CD4-positive, CD25-positive, alpha-beta regulatory T cell (primary cell): ENCODE data around the gene MTFP1. TPM values are rescaled to one million over a fixed set of nuclear protein-coding genes. Genes with fewer than 3 reads are reported as not detected.

Source experiments
- ATAC-seq, 2 donors: fragments of 150-1000 bp; cut with Tn5 transposase; one replicate each; pipeline ENCODE4 v1.10.0; 2021; ENCODE audit warnings: low read depth in 2 of 2, moderate number of reproducible peaks in 2 of 2, moderate library complexity in 1 of 2
- DNase-seq, 3 donors: peaks; one replicate each; pipeline versions ENCODE4 v3.0.0 to v3.0.0-alpha.2; 2012 to 2022; ENCODE audit warnings: mixed read lengths in 1 of 3
- H3K27ac ChIP-seq: one replicate; pipeline ENCODE4 v1.7.0; 2013; ENCODE audit warnings: mild to moderate bottlenecking, low read length; ENCODE audit not compliant: insufficient read depth, poor library complexity, severe bottlenecking
- H3K27me3 ChIP-seq: one replicate; pipeline ENCODE4 v1.7.0; 2013; ENCODE audit warnings: low read length; ENCODE audit not compliant: control insufficient read depth, insufficient read depth
- H3K36me3 ChIP-seq: one replicate; pipeline ENCODE4 v1.7.0; 2013; ENCODE audit warnings: mild to moderate bottlenecking, low read length, moderate library complexity; ENCODE audit not compliant: control insufficient read depth, insufficient read depth
- H3K4me1 ChIP-seq: 2 replicates; pipeline ENCODE4 v1.7.0; 2013; ENCODE audit warnings: mild to moderate bottlenecking, low read length; ENCODE audit not compliant: insufficient read depth, control insufficient read depth, poor library complexity, severe bottlenecking
- H3K4me3 ChIP-seq: one replicate; pipeline ENCODE4 v1.7.0; 2013; ENCODE audit warnings: low read depth, mild to moderate bottlenecking, low read length, moderate library complexity
- H3K9me3 ChIP-seq, 2 experiments: 1 replicate in 1 of 2; 2 replicates in 1 of 2; pipeline ENCODE4 v1.7.0; 2013; ENCODE audit warnings: low read length in 2 of 2, mild to moderate bottlenecking in 1 of 2, moderate library complexity in 1 of 2; ENCODE audit not compliant: control insufficient read depth in 2 of 2
- H3K27ac Mint-ChIP-seq, 3 donors: one replicate each; pipeline ENCODE4 v1.8.0; 2020 to 2022; ENCODE audit warnings: mild to moderate bottlenecking in 3 of 3, mixed read lengths in 3 of 3, moderate library complexity in 2 of 3
- H3K27me3 Mint-ChIP-seq: one replicate; pipeline ENCODE4 v1.8.0; 2022; ENCODE audit warnings: mild to moderate bottlenecking, mixed read lengths
- H3K36me3 Mint-ChIP-seq: one replicate; pipeline ENCODE4 v1.8.0; 2020; ENCODE audit warnings: mixed read lengths
- H3K4me1 Mint-ChIP-seq, 4 donors: one replicate each; pipeline ENCODE4 v1.8.0; 2020 to 2022; ENCODE audit warnings: mixed read lengths in 4 of 4, mild to moderate bottlenecking in 1 of 4
- H3K4me3 Mint-ChIP-seq, 4 donors: one replicate each; pipeline ENCODE4 v1.8.0; 2020 to 2022; ENCODE audit warnings: mild to moderate bottlenecking in 4 of 4, mixed read lengths in 4 of 4, moderate library complexity in 3 of 4
- H3K9me3 Mint-ChIP-seq, 7 donors: one replicate each; pipeline ENCODE4 v1.8.0; 2020 to 2022; ENCODE audit warnings: mixed read lengths in 7 of 7, mild to moderate bottlenecking in 3 of 7, moderate library complexity in 2 of 7
- polyA plus RNA-seq, 4 donors: library from polyadenylated mRNA; unstranded; fragments of 300-500 nt; fragmentation: Illumina TruSeq; gene quantifications; one replicate each; pipeline ENCODE4 v1.2.3, GENCODE V29; 2021
- total RNA-seq: library from RNA; stranded (reverse); gene quantifications from one replicate; pipeline ENCODE4 v1.2.3, GENCODE V29; 2022

MTFP1 gene
- total and polyA plus RNA-seq, 5 donors from 2014 or later = 38.3 to 111 (median 45.3) TPM

DNA sequence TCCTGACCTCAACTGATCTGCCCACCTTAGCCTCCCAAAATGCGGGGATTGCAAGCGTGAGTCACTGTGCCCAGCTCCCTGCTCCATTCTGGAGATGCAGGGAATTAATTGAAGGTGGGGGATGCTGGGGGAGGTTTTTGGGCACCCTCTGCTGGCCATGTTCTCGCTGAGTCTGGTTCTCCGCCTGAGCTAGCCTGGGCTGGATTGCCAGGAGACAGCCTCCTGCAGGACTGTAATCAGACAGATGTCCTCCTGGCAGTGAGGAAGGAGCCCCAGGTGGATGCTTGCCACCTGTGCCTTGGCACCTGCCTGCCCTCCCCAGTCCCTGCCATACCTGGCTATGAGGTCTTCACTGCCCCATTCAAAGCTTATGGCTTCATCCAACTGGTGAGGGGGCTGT is 5.4 kb downstream of the MTFP1 start:
- DNase-seq = no peak
- H3K36me3 ChIP-seq = peaks cover 7% of the 10 kb centered on the region
- peaks cover 0 to 5% of the 10 kb centered on the region in 2 experiments for H3K9me3 ChIP-seq
- ATAC-seq = no peak
- peaks cover 19% of the 10 kb centered on the region for H3K4me1 ChIP-seq
- H3K27me3 Mint-ChIP-seq = peaks cover 8% of the 10 kb centered on the region
- H3K4me3 ChIP-seq = no peak overlapping the region
- peak overlapping the region in 1 of 3 donors; percentile 40 for H3K27ac Mint-ChIP-seq
- peaks cover 7% of the 10 kb centered on the region for H3K36me3 Mint-ChIP-seq
- H3K27ac ChIP-seq = no peak overlapping the region
- H3K27me3 ChIP-seq = no peaks in the 10 kb centered on the region
- H3K4me1 Mint-ChIP-seq = peaks cover 13 to 38% (median 18%) of the 10 kb centered on the region in 4 donors
- H3K9me3 Mint-ChIP-seq = peaks cover 0 to 11% (median 3%) of the 10 kb centered on the region in 7 donors
- H3K4me3 Mint-ChIP-seq = no peak overlapping the region

DNA sequence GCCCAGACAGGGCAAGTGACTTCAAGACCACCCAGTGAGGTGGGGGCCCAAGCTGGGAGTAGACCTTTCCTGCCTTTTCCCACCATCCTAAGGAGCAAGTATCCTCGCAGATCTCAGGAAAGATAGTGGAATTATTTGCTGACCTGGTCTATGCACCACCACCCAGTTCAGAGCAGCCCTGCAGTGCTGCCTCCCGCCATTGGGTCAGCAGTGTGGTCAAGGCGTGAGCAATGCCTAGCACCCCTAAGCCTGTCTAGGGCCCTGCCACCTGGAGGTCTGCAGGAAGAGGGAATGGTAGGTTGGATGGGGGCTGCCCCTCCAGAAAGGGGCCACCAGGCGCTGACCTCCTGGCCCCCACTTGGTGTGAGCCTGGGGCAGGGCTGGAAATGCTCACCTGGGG is 6.5 kb downstream of the MTFP1 start:
- H3K9me3 Mint-ChIP-seq = peaks cover 0 to 15% (median 5%) of the 10 kb centered on the region in 7 donors
- no peaks in the 10 kb centered on the region for H3K27me3 ChIP-seq
- H3K27ac ChIP-seq = no peak overlapping the region
- peaks cover 12% of the 10 kb centered on the region for H3K4me1 ChIP-seq
- H3K36me3 ChIP-seq = peaks cover 7% of the 10 kb centered on the region
- peaks cover 2 to 11% of the 10 kb centered on the region in 2 experiments for H3K9me3 ChIP-seq
- peaks cover 8% of the 10 kb centered on the region for H3K27me3 Mint-ChIP-seq
- no peak overlapping the region for H3K27ac Mint-ChIP-seq
- peaks cover 7 to 30% (median 12%) of the 10 kb centered on the region in 4 donors for H3K4me1 Mint-ChIP-seq
- no peak overlapping the region for H3K4me3 ChIP-seq
- DNase-seq = no peak
- peaks cover 7% of the 10 kb centered on the region for H3K36me3 Mint-ChIP-seq
- no peak overlapping the region for H3K4me3 Mint-ChIP-seq
- ATAC-seq = no peak

DNA sequence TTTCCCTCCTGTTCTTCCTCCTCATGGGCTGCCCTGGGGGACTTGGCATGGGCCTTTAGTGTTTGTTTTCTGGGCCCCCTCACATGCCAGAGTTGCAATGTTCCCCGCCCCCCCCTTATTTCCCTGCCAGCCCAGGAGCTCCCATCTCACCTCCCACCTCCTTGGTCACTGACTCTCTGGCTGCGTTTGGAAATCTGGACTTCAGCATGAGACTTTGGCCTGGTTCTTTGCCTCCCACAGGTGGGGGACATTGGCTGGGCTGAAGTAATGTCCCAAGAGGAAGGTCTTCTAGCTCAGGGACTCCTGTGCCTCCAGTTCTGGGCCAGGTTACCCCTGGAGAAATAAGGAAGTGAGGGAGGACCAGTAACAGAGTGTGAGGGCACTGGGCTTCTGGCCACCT is 7.0 kb downstream of the MTFP1 start:
- DNase-seq = no peak
- Mint-ChIP-seq H3K4me3 (peak overlapping the region in 1 of 4 donors; percentile 4), H3K27me3 (peaks cover 9% of the 10 kb centered on the region), H3K9me3 (peaks cover 0 to 16% (median 5%) of the 10 kb centered on the region in 7 donors), H3K36me3 (peaks cover 7% of the 10 kb centered on the region), H3K27ac (peak overlapping the region in 2 of 3 donors; percentile 80 to 83), H3K4me1 (peaks cover 7 to 26% (median 11%) of the 10 kb centered on the region in 4 donors)
- no peak for ATAC-seq
- peaks cover 2 to 11% of the 10 kb centered on the region in 2 experiments for H3K9me3 ChIP-seq
- H3K4me1 ChIP-seq = peaks cover 10% of the 10 kb centered on the region
- no peak overlapping the region for H3K4me3 ChIP-seq
- no peaks in the 10 kb centered on the region for H3K27me3 ChIP-seq
- no peak overlapping the region for H3K27ac ChIP-seq
- peaks cover 7% of the 10 kb centered on the region for H3K36me3 ChIP-seq

DNA sequence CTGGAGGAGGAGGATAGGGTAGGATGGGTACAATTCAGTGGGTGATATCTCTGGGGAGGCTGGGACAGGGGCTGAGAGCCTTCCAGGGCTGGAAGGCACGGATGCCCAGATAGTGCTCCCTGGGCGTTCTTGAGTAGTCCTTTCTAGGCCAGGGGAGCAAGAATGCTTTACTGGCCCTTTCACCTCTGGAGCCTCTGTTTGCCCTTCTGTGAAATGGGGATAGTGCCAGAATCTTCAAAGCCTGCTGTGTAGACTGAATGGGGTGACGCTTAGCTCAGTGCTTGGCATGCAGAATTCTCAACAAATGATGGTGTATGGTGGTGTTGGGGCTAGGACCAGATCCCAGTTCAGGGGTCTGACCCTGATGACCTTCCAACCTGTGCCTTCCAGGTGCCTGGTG is 7.7 kb downstream of the MTFP1 start:
- Mint-ChIP-seq H3K27ac (peak overlapping the region; percentile 38 to 83 (median 80)), H3K4me1 (peaks cover 7 to 22% (median 10%) of the 10 kb centered on the region in 4 donors), H3K9me3 (peaks cover 0 to 16% (median 5%) of the 10 kb centered on the region in 7 donors), H3K27me3 (peaks cover 16% of the 10 kb centered on the region), H3K36me3 (peaks cover 7% of the 10 kb centered on the region), H3K4me3 (no peak overlapping the region)
- Histone ChIP-seq H3K4me3 (no peak overlapping the region), H3K27me3 (peaks cover 4% of the 10 kb centered on the region), H3K4me1 (peaks cover 10% of the 10 kb centered on the region), H3K36me3 (peaks cover 6% of the 10 kb centered on the region), H3K9me3 (peaks cover 2 to 11% of the 10 kb centered on the region in 2 experiments), H3K27ac (no peak overlapping the region)
- DNase-seq (no peak), ATAC-seq (no peak)

DNA sequence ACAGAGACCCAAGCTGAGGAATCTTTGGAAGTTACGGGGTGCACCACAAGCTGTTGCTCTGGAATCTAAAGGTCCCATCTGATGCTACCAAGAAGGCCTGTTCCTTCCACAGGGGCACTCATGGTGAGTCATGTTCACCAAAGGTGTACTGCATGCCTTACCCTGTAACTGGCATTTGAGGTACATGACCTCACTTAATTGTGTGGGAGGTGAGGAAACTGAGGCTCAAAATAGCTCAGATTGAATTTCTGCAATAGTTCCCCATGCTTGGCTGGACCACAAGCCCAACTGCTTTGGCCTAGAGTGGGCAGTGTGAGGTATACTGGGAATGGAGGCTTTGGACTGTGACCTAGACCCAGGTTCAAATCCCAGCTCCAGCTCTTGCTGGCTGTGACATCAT is 8.2 kb downstream of the MTFP1 start:
- Mint-ChIP-seq H3K4me1 (peaks cover 7 to 25% (median 10%) of the 10 kb centered on the region in 4 donors), H3K27ac (peak overlapping the region in 2 of 3 donors; percentile 100), H3K4me3 (peak overlapping the region in 1 of 4 donors; percentile 33), H3K27me3 (peaks cover 22% of the 10 kb centered on the region), H3K9me3 (peaks cover 0 to 16% (median 5%) of the 10 kb centered on the region in 7 donors), H3K36me3 (peaks cover 7% of the 10 kb centered on the region)
- Histone ChIP-seq H3K4me3 (no peak overlapping the region), H3K27me3 (peaks cover 4% of the 10 kb centered on the region), H3K36me3 (peaks cover under 1% of the 10 kb centered on the region), H3K9me3 (peaks cover 2 to 11% of the 10 kb centered on the region in 2 experiments), H3K4me1 (peaks cover 10% of the 10 kb centered on the region), H3K27ac (no peak overlapping the region)
- DNase-seq = no peak
- ATAC-seq = no peak

DNA sequence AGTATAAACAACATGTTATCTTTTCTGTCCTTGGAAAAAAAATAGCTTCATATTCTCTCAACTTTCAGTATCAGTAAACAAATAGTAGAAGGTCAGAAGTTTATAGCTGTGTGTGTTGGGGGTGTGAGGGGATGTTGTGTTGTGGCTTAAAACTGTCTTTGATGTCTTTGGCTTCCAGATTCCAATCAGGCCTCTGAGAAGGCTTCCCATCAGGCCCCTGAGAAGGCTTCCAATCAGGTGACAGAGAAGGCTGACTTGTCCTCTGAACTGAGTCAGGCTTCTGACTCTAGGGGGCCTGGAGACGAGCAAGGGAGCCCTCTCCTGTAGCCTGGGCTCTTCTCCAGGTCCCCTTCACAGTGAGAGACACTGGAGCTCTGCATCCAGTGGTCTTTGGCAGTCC is 9.3 kb downstream of the MTFP1 start:
- no peaks in the 10 kb centered on the region for H3K36me3 ChIP-seq
- H3K36me3 Mint-ChIP-seq = peaks cover 7% of the 10 kb centered on the region
- peak overlapping the region in 1 of 4 donors; percentile 80 for H3K4me3 Mint-ChIP-seq
- H3K4me3 ChIP-seq = no peak overlapping the region
- H3K4me1 ChIP-seq = peaks cover 10% of the 10 kb centered on the region
- peak overlapping the region; percentile 98 to 100 (median 100) for H3K27ac Mint-ChIP-seq
- DNase-seq (no peak), ATAC-seq (no peak)
- peaks cover 0 to 16% (median 5%) of the 10 kb centered on the region in 7 donors for H3K9me3 Mint-ChIP-seq
- peaks cover 32% of the 10 kb centered on the region for H3K27me3 Mint-ChIP-seq
- peaks cover 4% of the 10 kb centered on the region for H3K27me3 ChIP-seq
- peak overlapping the region; percentile 96 for H3K27ac ChIP-seq
- H3K9me3 ChIP-seq = peaks cover 2 to 11% of the 10 kb centered on the region in 2 experiments
- H3K4me1 Mint-ChIP-seq = peaks cover 7 to 25% (median 10%) of the 10 kb centered on the region in 4 donors

DNA sequence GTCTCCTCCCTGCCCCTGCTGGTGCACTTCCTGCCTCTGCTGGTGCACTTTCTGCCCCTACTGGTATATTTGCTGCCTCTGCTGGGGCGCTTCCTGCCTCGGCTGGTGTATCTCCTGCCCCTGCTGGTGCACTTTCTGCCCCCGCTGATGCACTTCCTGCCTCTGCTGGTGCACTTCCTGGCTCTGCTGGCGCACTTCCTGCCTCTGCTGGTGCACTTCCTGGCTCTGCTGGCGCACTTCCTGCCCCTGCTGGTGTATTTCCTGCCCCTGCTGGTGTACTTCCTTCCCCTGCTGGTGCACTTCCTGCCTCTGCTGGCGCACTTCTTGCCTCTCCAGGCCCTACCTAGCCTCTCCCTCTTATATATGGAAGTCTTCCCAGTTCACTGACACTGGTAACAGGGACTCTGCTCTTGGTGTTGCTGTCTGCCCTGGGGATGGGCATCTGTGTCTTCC is 10.1 kb downstream of the MTFP1 start:
- peak; percentile 83 to 93 (median 89) for DNase-seq
- Mint-ChIP-seq H3K9me3 (peaks cover 0 to 16% (median 5%) of the 10 kb centered on the region in 7 donors), H3K27ac (peak overlapping the region; percentile 98 to 100 (median 100)), H3K4me1 (peaks cover 7 to 24% (median 10%) of the 10 kb centered on the region in 4 donors), H3K27me3 (peaks cover 41% of the 10 kb centered on the region), H3K4me3 (peak overlapping the region; percentile 79 to 87 (median 83)), H3K36me3 (peaks cover 4% of the 10 kb centered on the region)
- Histone ChIP-seq H3K27me3 (peaks cover 4% of the 10 kb centered on the region), H3K4me1 (peaks cover 10% of the 10 kb centered on the region), H3K4me3 (peak overlapping the region; percentile 61), H3K9me3 (peaks cover 2 to 11% of the 10 kb centered on the region in 2 experiments), H3K36me3 (no peaks in the 10 kb centered on the region), H3K27ac (peak overlapping the region; percentile 96)
- ATAC-seq = peak; percentile 90 to 92

DNA sequence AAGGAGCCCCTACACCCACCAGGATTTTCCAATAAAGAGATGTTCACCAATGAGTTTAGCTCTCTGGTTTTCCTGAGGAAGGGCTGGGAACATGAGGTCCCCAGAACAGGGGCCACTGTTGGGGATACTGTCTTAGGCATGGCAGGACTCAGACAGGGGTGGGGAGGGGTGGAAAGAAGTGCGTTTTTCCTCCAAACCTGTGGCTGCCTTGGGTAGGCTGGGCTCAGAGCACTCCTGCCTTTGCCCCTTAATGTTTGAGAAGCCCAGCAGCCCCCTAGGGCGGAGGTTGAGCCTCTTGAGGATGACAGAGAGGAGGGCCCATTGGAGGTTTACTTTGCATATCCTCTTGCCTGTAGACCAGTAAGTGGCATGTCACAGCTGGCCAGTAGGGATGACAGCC is 10.6 kb downstream of the MTFP1 start:
- Mint-ChIP-seq H3K4me1 (peaks cover 7 to 24% (median 11%) of the 10 kb centered on the region in 4 donors), H3K27ac (peak overlapping the region; percentile 98 to 100 (median 100)), H3K27me3 (peaks cover 46% of the 10 kb centered on the region), H3K9me3 (peaks cover 0 to 16% (median 7%) of the 10 kb centered on the region in 7 donors), H3K4me3 (peak overlapping the region; percentile 64 to 87 (median 83)), H3K36me3 (peaks cover 4% of the 10 kb centered on the region)
- Histone ChIP-seq H3K4me1 (peaks cover 10% of the 10 kb centered on the region), H3K9me3 (peaks cover 2 to 11% of the 10 kb centered on the region in 2 experiments), H3K27ac (peak overlapping the region; percentile 96), H3K4me3 (peak overlapping the region; percentile 61), H3K27me3 (peaks cover 4% of the 10 kb centered on the region), H3K36me3 (no peaks in the 10 kb centered on the region)
- ATAC-seq (no peak), DNase-seq (no peak)
